ENCODE data around the gene NEDD9.

Gene NEDD9

DNA sequence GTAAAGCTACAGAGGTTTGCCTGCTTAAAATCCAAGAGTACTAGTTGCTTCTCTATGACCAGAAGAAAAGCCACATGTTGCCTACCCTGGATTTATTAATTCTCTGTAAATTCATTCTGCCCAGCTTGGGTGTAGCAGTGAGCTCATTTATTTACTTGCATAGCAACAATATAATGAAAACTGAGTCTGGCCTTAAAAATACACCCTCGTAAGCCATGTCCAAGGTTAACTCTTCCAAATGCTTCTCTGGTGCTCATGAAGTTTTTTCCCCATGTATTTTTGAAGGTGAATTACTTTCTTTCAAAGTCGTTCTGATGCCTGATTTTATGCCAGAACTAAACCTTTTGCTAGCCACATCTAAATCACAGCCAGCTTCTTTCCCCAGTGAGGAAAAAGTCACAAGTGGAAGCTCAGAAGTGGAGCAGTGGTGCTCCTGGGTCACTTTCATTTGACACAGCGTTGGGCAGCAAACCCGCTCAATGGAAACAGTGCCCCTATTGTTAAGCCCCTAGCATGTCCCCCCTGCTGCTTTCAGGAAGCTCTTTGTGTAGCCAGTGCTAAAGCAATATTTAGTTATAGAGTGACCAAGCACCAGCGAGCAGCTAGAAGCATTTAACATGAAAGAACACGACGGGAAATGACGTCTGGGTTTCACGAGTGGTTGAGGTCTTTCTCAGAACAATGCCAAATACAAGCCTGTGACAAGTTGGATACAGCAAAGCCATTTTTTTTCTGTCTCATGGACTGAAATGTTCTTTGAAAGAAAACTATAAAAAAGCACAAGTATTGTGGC is 29.8 kb downstream of the NEDD9 start:
- peaks cover 44% of the 10 kb centered on the region for H3K4me1 Mint-ChIP-seq
- TF ChIP-seq, protein P1, sequence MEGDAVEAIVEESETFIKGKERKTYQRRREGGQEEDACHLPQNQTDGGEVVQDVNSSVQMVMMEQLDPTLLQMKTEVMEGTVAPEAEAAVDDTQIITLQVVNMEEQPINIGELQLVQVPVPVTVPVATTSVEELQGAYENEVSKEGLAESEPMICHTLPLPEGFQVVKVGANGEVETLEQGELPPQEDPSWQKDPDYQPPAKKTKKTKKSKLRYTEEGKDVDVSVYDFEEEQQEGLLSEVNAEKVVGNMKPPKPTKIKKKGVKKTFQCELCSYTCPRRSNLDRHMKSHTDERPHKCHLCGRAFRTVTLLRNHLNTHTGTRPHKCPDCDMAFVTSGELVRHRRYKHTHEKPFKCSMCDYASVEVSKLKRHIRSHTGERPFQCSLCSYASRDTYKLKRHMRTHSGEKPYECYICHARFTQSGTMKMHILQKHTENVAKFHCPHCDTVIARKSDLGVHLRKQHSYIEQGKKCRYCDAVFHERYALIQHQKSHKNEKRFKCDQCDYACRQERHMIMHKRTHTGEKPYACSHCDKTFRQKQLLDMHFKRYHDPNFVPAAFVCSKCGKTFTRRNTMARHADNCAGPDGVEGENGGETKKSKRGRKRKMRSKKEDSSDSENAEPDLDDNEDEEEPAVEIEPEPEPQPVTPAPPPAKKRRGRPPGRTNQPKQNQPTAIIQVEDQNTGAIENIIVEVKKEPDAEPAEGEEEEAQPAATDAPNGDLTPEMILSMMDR (IDR thresholded peaks at IDR 0.05; ENCODE audit: unreplicated experiment in 3 of 3), result no peak
- peak overlapping the region; percentile 91 to 98 (median 95) for H3K27ac Mint-ChIP-seq
- no peaks in the 10 kb centered on the region for H3K27me3 Mint-ChIP-seq (ENCODE audit: low read depth)
- no peaks in the 10 kb centered on the region for H3K9me3 Mint-ChIP-seq
- peaks cover 51% of the 10 kb centered on the region for H3K36me3 Mint-ChIP-seq (ENCODE audit: low read depth)
- H3K4me3 Mint-ChIP-seq, result no peak overlapping the region

DNA sequence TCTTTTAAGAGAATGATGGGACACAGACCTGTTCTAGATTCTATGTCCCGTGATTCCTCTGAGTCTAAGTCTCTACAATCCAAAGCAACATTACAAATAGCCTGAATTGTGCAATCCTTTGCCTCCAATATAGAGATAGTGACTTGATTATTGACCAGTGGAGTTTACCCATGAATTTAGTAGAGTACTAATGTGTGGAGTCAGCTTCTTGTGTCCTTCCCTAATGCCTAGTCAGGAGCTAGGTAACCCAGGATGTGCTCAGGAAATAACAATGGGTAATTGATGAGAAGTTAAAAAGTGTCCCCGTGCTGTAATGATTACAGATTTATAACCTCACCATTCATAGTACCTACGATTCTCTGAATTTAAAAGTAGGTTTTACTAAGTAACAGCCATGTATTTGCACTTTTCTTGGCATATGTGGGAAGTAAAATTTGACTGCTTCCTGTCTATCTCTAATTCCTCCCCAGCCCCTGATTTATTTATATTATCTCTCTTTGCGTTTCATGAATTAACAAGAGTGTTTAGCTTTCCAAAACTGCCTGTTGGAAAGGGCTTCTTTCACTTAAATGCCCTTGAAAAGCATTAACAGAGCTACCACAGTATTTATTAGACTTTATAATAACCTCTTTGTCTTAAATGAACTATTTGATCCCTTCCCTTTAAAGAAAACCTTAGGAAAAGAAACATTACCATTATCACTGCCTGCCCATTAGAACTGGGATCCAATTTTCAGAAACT is 30.5 kb downstream of the NEDD9 start:
- Mint-ChIP-seq H3K4me3 (no peak overlapping the region), H3K9me3 (no peaks in the 10 kb centered on the region), H3K36me3 (ENCODE audit: low read depth) (peaks cover 51% of the 10 kb centered on the region), H3K27me3 (ENCODE audit: low read depth) (no peaks in the 10 kb centered on the region), H3K4me1 (peaks cover 44% of the 10 kb centered on the region), H3K27ac (peak overlapping the region; percentile 91 to 98 (median 95))
- TF ChIP-seq, protein P1 (IDR thresholded peaks at IDR 0.05; ENCODE audit: unreplicated experiment in 3 of 3), result no peak

DNA sequence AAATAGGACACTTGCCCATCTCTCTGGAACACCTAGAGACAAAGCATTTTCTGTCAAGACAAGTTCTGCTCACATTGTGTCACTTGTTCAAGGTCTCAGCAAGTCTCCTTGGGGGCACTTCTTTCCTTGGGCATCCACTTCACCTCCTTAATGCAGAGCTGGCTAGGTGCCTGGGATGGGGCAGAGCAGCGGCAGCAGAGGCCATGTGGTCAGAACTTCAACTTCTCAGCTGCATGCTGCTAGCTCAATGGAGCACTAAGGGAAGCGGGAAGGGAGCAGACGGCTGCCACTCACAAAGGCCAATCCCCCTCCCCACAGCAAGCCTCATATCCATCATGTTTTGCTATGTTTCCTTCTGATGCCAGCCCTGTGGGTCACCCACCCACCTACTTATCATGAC is 31.5 kb downstream of the NEDD9 start:
- H3K4me1 Mint-ChIP-seq, result peaks cover 41% of the 10 kb centered on the region

DNA sequence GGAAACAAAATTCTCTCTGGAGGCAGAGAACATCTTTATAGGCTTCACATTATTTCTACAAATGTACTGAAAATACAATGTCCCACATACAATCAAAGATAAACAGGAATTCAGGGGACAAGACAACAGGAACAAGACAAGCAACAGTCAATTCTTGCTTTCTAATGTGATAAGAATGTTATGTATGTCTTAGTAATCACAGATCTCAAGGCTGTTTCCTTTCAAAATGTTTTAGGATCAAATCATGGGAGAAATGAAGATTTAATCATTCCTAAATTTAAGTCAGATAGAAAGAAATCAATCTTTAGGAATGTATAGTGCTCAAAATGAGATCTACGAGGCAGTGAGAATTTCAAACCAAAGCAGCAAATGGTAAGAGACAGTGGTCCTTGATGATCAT is 32.1 kb downstream of the NEDD9 start:
- H3K9me3 Mint-ChIP-seq, result no peaks in the 10 kb centered on the region
- TF ChIP-seq, protein P1 (IDR thresholded peaks at IDR 0.05; ENCODE audit: unreplicated experiment in 3 of 3), result no peak
- H3K4me1 Mint-ChIP-seq, result peaks cover 41% of the 10 kb centered on the region
- no peaks in the 10 kb centered on the region for H3K27me3 Mint-ChIP-seq (ENCODE audit: low read depth)
- H3K4me3 Mint-ChIP-seq, result no peak overlapping the region
- H3K36me3 Mint-ChIP-seq (ENCODE audit: low read depth), result peaks cover 46% of the 10 kb centered on the region
- peak overlapping the region in 1 of 3 experiments; percentile 13 for H3K27ac Mint-ChIP-seq

More for the DNA sequence above, 31.5 kb downstream of the NEDD9 start:
- Mint-ChIP-seq H3K27me3 (ENCODE audit: low read depth) (no peaks in the 10 kb centered on the region), H3K4me3 (no peak overlapping the region), H3K27ac (peak overlapping the region in 1 of 3 experiments; percentile 13), H3K36me3 (ENCODE audit: low read depth) (peaks cover 48% of the 10 kb centered on the region), H3K9me3 (no peaks in the 10 kb centered on the region)
- TF ChIP-seq, protein P1 (IDR thresholded peaks at IDR 0.05; ENCODE audit: unreplicated experiment in 3 of 3), result no peak

DNA sequence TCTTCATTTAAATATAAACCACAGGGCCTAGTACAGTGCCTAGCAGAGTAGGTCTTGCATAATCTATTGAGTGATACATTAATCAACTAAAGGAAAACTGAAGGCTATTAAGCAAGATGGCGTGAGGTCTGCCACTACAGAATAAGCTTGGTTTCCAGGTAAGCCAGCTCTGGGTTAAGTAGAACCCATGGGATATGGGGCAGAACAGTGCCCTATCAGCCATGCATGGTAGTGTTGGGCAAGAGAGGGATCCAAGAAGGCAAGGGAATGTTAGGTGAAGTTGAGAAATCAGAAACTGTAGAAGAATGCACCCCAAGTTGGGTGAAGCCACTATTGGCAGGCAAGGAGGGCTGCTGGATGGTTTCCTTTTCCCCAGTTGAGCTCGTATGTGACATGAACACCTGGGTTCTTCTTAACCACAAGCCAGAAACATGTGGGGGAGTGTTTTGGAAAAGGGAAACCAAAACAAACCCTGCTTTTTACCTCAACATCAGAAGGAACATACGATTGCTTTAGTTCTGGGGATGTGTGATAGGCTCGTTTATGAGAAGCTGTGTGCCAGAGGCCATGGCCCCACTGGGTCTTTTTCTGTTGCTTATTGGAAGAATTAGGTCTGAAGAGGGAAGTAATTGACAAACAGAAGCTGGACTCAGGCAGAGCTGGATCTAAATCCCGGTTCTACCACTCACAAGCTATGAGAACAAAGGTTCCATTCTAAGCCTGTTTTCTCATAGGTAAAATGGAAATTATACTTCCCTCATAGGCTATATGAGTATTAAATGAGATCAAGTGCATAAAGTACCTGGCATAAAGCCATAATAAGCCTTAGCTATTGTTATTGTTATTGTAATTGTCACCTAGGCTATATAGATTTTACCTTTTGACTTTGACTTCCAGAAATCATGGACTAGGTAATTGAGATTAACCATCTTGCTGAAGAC is 33.5 kb downstream of the NEDD9 start:
- no peaks in the 10 kb centered on the region for H3K27me3 Mint-ChIP-seq (ENCODE audit: low read depth)
- TF ChIP-seq, protein P1 (IDR thresholded peaks at IDR 0.05; ENCODE audit: unreplicated experiment in 3 of 3), result no peak
- H3K27ac Mint-ChIP-seq, result peak overlapping the region; percentile 18 to 75 (median 73)
- H3K4me3 Mint-ChIP-seq, result no peak overlapping the region
- no peaks in the 10 kb centered on the region for H3K9me3 Mint-ChIP-seq
- peaks cover 60% of the 10 kb centered on the region for H3K36me3 Mint-ChIP-seq (ENCODE audit: low read depth)
- H3K4me1 Mint-ChIP-seq, result peaks cover 45% of the 10 kb centered on the region
